Body of pancreas (tissue), 4 donors: ENCODE results near the gene NT5DC3.

Experiments
- CTCF ChIP-seq, 7 experiments: fragments of 450-650 bp in 4 of 7; fragments of 200-600 bp in 3 of 7; sonication (generic) in 3 of 7; IDR thresholded peaks; one replicate each; pipeline ENCODE4 v1.5.1; 2016 to 2019; ENCODE audit warnings: antibody characterized with exemption in 7 of 7
- POLR2A ChIP-seq, 3 donors: fragments of 450-650 bp; IDR thresholded peaks; one replicate each; pipeline ENCODE4 v1.6.1; 2016; ENCODE audit warnings: antibody characterized with exemption in 3 of 3, mild to moderate bottlenecking in 2 of 3

- TF ChIP-seq CTCF (IDR thresholded peaks at IDR 0.05): no peak
- TF ChIP-seq POLR2A (IDR thresholded peaks at IDR 0.05): no peak
These were observed 18.0 kb upstream of the NT5DC3 start for GRCh38 chr12:103858953-103859601.
